Islet of Langerhans (tissue), 1 donor: ENCODE measurements around the gene DPYD.

Source experiments
- FAIRE-seq: peaks from one replicate; lab custom pipeline; 2011; peaks lifted over from hg19 to GRCh38; lab: Jason Lieb, UNC

DPYD gene

GRCh38 chr1:97906567-97907241 lies 14.1 kb downstream of the DPYD start:
- no peak for FAIRE-seq

- FAIRE-seq = no peak
Measured at GRCh38 chr1:97905141-97905940, 15.5 kb downstream of the DPYD start.

DNA sequence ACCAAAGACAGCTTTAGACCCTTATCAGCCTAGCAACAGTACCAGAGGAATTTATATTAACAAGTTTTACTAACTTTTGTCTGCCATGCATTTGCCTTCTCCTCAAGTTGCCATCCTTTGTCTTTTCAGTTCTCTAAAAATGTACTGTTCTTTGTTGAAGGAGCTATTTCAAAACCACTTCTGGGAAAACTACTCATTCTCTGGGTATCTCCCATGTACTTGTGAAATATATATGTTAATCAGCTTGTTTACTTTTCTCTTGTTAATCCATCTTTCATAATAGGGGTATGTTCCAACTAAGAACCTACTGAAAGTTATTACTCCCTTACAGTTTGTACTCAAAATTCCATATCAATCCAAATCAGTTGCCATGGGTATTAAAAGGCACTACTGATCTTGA lies 16.3 kb downstream of the DPYD start:
- FAIRE-seq = no peak

DNA sequence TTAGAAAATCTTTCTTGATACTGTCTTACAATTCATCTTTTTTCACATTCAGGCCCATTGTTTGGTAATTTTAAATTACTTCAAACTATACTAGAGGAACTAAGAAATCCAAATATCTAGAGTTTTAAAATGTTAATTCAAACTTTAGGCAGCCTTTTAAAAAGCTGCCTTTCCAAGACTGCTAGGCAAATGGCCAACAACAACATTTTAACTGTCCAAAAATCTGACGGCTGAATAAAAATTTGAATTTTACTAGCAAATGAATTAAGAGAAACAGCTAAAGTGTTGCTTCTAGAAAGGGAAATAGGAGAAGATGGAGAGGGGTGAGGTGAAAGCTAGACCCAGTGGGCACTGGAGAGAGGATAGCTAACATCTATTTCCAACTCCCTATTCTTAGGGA lies 17.2 kb downstream of the DPYD start:
- FAIRE-seq = no peak

GRCh38 chr1:97902067-97902466 lies 18.8 kb downstream of the DPYD start:
- FAIRE-seq = no peak

DNA sequence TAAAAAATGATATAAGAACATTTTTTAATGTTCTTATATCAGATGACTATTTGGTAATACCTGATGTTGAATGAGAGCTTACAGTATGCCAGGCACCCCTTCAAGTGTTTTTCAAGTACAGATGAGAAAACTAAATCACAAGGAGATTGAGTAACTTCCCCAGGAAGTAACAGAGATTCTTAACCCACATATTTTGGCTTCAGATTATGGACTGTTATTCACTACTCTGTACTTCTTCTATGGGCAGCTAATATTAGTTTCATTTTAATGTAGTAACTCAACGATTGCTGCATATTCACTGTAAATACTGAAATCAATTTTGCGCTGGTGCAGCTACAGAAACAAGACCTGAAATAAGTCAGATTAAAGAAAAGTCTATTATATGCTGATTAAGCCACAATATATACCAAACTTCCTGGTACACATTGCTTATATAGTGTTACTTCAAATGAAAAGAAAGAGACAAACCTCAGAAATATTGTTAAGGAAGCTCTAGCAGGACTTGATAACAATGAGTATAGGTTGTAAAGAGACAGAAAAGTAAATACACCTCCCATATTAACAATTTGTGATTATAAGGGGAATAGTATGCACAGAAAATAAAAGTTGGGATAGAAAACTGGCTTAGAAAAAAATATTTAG lies 19.7 kb downstream of the DPYD start:
- FAIRE-seq = no peak

GRCh38 chr1:97898948-97899347 lies 21.9 kb downstream of the DPYD start:
- no peak for FAIRE-seq

GRCh38 chr1:97895278-97895677 lies 25.6 kb downstream of the DPYD start:
- FAIRE-seq = no peak

DNA sequence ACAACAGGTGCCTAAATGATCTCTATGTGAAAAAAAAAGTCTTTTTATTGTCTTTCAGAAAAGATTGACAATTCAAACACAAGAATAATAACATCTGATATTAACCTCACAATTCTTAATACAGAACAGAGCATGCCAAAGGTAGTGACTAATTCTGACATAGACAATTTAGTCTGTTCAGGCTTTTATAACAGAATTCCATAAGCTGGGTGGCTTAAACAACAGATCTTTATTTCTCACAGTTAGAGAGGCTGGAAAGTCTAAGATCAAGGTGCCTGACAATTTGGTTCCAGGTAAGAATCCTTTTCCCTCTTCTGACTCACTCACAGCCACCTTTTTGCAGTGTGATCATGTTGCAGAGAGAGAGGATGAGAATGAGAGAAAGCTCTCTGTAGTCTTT lies 27.0 kb downstream of the DPYD start:
- no peak for FAIRE-seq

DNA sequence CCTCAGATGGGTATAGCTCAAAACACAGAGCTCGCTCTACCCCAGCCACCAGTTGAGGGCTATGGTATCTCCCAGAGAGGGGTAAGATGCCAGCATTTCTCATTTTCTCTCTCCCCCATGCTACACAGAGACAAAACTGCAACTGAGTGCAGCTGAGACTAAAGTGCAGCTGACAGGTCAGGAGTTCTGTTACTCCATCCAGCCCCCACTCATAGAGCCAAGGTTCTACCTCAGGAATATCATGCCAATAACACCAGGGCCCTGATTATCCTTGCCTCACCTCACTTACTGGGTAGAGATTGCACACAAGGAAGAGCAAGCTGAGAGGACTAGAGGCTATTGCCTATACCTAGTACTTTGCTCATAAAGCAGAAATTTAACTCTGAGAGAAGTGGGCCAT lies 34.6 kb downstream of the DPYD start:
- FAIRE-seq = no peak

GRCh38 chr1:97883823-97884222 lies 37.0 kb downstream of the DPYD start:
- no peak for FAIRE-seq

DNA sequence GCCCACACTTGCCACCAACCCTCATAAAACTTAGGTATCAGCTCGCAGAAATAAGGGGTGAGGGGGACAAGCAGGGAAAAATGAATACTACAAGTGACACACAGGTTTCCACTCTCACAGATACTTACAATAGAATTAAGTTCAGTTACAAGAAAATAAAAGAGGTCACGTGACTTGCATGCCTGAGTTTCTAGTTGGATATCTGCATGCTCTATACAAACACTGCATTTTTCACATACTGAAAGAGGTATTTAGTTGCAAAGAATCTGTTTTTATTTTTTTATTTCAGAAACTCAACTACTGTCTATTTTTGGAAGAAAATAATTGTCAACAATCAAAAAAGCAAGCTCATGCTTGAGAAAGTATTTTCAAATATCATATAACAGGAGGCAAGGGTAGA lies 43.5 kb downstream of the DPYD start:
- FAIRE-seq = no peak

DNA sequence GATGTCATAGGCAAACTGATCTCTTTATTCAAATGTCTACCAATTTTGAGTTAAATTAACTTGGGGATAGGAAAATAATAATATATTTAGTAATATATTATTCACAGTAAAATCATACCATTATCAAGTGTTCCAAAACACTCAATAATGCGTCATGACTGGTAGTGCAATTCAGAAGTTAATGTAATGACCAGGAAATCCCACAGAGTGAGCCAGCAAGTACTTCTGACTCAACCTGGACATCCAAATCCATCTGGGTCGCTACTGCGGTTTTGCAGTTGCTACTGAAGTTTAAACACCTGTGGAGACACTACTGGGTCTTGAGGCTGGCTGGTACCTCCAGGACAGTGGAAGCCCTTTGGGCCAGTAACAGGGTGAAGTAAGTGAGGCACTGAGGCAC lies 44.8 kb downstream of the DPYD start:
- no peak for FAIRE-seq

- FAIRE-seq = no peak
Measured at GRCh38 chr1:97870589-97870988, 50.2 kb downstream of the DPYD start.

DNA sequence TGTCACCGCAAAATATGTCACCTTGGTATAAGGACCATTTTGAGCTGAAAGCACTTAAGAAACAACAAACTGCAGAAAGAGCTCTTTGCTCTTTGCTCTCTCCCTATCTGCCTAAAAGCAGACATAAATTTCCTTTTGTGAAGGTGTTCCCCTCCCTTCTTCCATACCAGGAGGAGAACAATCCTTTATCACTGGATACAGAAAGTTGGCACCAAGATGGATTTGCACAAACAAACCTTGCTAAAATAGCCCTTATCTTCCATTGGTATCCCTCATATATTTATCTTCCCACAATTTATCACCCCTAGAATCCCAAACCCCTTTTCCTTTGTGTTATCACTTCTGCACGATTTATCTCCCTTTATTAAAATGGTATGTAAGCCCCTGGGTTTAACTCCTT lies 51.4 kb downstream of the DPYD start:
- no peak for FAIRE-seq

DNA sequence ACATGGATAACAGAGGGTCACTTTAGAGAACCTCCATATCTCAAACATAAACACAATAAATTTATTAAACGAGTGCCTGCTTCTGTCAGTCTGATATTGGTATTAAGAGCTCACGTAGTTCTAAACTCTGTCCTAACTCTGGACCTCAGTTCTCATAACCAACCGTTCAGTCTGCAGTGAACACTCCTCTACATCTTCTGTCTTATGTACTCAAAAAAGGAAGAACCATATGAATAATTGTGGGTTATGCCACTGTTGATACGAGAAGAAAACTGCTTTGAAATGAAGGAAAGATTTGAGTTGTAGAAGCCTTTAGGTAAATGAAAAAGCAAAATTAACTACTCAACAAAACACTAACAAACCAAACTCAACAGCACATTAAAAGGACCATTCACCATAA lies 53.7 kb downstream of the DPYD start:
- no peak for FAIRE-seq

GRCh38 chr1:97864615-97865014 lies 56.2 kb downstream of the DPYD start:
- FAIRE-seq = no peak

- no peak for FAIRE-seq
Measured at GRCh38 chr1:97853221-97853620, 67.6 kb downstream of the DPYD start.

DNA sequence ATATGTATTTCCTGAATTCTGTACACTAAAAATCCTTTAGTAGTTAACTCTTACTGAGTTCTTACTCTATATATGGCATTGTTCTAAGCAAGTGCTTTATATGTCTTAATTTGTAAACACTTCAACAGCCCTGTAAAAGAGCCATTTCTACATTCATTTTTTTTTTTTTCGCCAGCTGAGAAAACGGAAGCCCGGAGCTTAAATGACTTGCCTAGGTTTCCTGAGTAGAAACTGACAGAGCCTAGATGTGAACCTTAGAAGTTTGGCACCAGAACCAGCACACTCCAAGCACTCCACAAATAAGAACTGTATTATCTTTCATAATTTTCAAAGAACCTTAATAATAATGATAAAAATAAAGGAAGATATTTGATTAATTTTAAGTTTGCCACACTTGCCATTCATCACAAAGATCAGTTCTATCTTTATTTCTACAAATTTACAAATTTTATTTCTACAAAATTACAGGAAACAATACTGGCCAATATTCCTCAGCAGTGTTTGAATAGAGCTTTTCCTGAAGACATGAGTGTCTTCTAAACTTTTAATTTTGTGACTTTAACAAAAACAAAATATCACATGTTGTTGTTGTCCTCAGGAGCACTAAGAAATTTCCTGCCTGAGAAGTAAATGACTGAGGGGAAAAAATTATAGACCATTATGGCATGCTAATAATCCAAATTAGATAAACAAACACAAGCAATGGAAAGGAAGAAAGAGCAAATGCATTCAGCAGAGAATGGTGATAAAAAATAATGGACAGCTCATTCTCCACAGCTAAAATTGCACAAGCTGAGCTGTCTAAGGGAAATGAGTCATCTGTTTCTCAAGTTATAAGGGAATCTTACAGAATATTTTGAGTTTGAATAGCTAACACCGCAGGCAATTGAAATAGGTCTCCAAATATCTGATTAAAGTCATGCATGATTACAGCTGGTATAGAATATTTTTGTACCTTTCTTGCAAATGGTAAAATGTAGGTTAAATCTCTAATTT lies 71.2 kb downstream of the DPYD start:
- FAIRE-seq = no peak

DNA sequence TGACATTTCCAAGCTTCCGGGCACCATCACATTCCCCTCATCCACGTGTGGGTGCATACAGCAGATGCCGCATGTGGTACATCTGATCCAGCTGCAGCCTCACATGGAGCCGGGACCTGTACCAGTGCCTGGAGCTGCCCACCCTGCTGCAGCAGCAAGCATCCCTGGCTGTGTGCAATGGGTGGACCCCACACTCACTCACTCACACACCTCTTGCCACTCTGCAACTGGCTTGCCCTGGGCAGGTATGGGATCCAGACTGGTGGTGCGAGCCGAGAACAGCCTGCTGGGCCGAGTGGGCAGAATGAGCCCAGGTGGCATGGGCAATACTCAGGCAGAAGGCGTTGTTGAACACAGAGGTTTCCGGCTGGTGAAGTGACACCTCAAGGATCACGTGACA lies 75.0 kb downstream of the DPYD start:
- FAIRE-seq = no peak

- FAIRE-seq = no peak
Measured at GRCh38 chr1:97844552-97845089, 76.2 kb downstream of the DPYD start.

GRCh38 chr1:97841338-97841737 lies 79.5 kb downstream of the DPYD start:
- FAIRE-seq = no peak
